Lower leg skin (tissue), 4 donors: ENCODE measurements around the gene VEGFD. TPM values are rescaled to one million over a fixed set of nuclear protein-coding genes. Genes with fewer than 3 reads are reported as not detected.

Experiments
- DNase-seq, 2 donors: peaks; one replicate each; pipeline ENCODE4 v3.0.0-alpha.2; 2019; ENCODE audit warnings: low spot score in 2 of 2
- H3K4me3 ChIP-seq: fragments of 200-600 bp; sonication (generic); 2 replicates; pipeline ENCODE4 v1.5.1; 2017; ENCODE audit warnings: mild to moderate bottlenecking, low read depth; ENCODE audit not compliant: poor library complexity, severe bottlenecking
- CTCF ChIP-seq, 3 donors: fragments of 450-650 bp; IDR thresholded peaks; one replicate each; pipeline ENCODE4 v1.5.1; 2016; ENCODE audit warnings: antibody characterized with exemption in 3 of 3, mild to moderate bottlenecking in 3 of 3, moderate library complexity in 2 of 3
- POLR2A ChIP-seq, 2 donors: fragments of 450-650 bp; IDR thresholded peaks; one replicate each; pipeline ENCODE4 v1.6.1; 2016 to 2017; ENCODE audit warnings: antibody characterized with exemption in 2 of 2, mild to moderate bottlenecking in 1 of 2, moderate library complexity in 1 of 2
- WGBS, 2 donors: methylation state at CpG; one replicate each; pipeline ENCODE4 v1.1.5; 2018; 5-methylcytosine and 5-hydroxymethylcytosine counted together
- intact Hi-C: fragments of 100-400 bp; cut with DNase I; formaldehyde crosslinking; loops from one replicate; pipeline ENCODE4 v1.15.0; 2023; ENCODE audit warnings: low total_unique reads
- total RNA-seq, 4 donors: library from RNA; depleted of rRNA; stranded (reverse); fragments of >200 nt; gene quantifications; one replicate each; pipeline ENCODE4 v1.1.0, GENCODE V29; 2016

The VEGFD gene
- 1 to 10 TPM in 2 of 4 donors, not detected in 2; 1.5 to 1.8 TPM for total RNA-seq

GRCh38 chrX:15384304-15384703, at the start of gene VEGFD:
Gene VEGFD (minus strand): TSS chrX:15384413. CDS start chrX:15383946, 467 bp downstream.
- 39 to 51% methylated on average over 2 of the region's 2 CpGs for WGBS, 2 donors
- intact Hi-C loops, result no loop called here
- DNase-seq, result peak in 1 of 2 donors; percentile 13
- TF ChIP-seq CTCF (IDR thresholded peaks at IDR 0.05), result no peak
- no peak for TF ChIP-seq POLR2A (IDR thresholded peaks at IDR 0.05)
- no peak within 1 kb of the TSS for H3K4me3 ChIP-seq

- WGBS, 2 donors, result 24 to 50% methylated on average over 1 of the region's 1 CpG
- no peak for DNase-seq
- TF ChIP-seq POLR2A (IDR thresholded peaks at IDR 0.05), result no peak
- no peak for TF ChIP-seq CTCF (IDR thresholded peaks at IDR 0.05)
- no peak overlapping the region for H3K4me3 ChIP-seq
- intact Hi-C loops, result no loop called here
Observed at GRCh38 chrX:15430584-15430983, 46.4 kb upstream of the VEGFD start.

- no peak overlapping the region for H3K4me3 ChIP-seq
- intact Hi-C loops, result no loop called here
- no peak for DNase-seq
- TF ChIP-seq CTCF (IDR thresholded peaks at IDR 0.05) (no peak), POLR2A (IDR thresholded peaks at IDR 0.05) (no peak)
- WGBS, 2 donors, result 51 to 84% methylated on average over 2 of the region's 2 CpGs
Observed at GRCh38 chrX:15430076-15430475, 45.9 kb upstream of the VEGFD start.

- intact Hi-C loops, result no loop called here
- 59 to 62% methylated on average over 1 of the region's 1 CpG for WGBS, 2 donors
- TF ChIP-seq POLR2A (IDR thresholded peaks at IDR 0.05), result no peak
- no peak for TF ChIP-seq CTCF (IDR thresholded peaks at IDR 0.05)
- H3K4me3 ChIP-seq, result no peak overlapping the region
- DNase-seq, result no peak
Observed at GRCh38 chrX:15425024-15425423, 40.8 kb upstream of the VEGFD start.

GRCh38 chrX:15418707-15419181, 34.5 kb upstream of the VEGFD start:
- WGBS, 2 donors, result 55 to 63% methylated on average over 3 of the region's 3 CpGs
- intact Hi-C loops, result no loop called here

More at GRCh38 chrX:15418707-15419181, 34.5 kb upstream of the VEGFD start:
- TF ChIP-seq CTCF (IDR thresholded peaks at IDR 0.05), result no peak
- DNase-seq, result no peak
- H3K4me3 ChIP-seq, result no peak overlapping the region
